Measurements from ENCODE around the gene STARD3.

The STARD3 gene

GRCh38 chr17:39600997-39601597 lies 35.8 kb upstream of the STARD3 start:
- no peak for DNase-seq (ENCODE audit: low spot score)
- Histone ChIP-seq H3K36me3 (ENCODE audit: low read depth) (no peaks in the 10 kb centered on the region), H3K4me1 (ENCODE audit: insufficient read depth, poor library complexity, severe bottlenecking) (peaks cover 7% of the 10 kb centered on the region), H3K27me3 (ENCODE audit: insufficient read depth, poor library complexity, severe bottlenecking) (peaks cover 100% of the 10 kb centered on the region), H3K4me3 (ENCODE audit: severe bottlenecking) (no peak overlapping the region), H3K9me3 (ENCODE audit: severe bottlenecking) (no peaks in the 10 kb centered on the region), H3K27ac (ENCODE audit: poor library complexity, severe bottlenecking) (no peak overlapping the region)
- TF ChIP-seq, protein P1, sequence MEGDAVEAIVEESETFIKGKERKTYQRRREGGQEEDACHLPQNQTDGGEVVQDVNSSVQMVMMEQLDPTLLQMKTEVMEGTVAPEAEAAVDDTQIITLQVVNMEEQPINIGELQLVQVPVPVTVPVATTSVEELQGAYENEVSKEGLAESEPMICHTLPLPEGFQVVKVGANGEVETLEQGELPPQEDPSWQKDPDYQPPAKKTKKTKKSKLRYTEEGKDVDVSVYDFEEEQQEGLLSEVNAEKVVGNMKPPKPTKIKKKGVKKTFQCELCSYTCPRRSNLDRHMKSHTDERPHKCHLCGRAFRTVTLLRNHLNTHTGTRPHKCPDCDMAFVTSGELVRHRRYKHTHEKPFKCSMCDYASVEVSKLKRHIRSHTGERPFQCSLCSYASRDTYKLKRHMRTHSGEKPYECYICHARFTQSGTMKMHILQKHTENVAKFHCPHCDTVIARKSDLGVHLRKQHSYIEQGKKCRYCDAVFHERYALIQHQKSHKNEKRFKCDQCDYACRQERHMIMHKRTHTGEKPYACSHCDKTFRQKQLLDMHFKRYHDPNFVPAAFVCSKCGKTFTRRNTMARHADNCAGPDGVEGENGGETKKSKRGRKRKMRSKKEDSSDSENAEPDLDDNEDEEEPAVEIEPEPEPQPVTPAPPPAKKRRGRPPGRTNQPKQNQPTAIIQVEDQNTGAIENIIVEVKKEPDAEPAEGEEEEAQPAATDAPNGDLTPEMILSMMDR (IDR thresholded peaks at IDR 0.05; ENCODE audit: poor library complexity, severe bottlenecking) = no peak
- no peak for ATAC-seq (ENCODE audit: low read depth)

DNA sequence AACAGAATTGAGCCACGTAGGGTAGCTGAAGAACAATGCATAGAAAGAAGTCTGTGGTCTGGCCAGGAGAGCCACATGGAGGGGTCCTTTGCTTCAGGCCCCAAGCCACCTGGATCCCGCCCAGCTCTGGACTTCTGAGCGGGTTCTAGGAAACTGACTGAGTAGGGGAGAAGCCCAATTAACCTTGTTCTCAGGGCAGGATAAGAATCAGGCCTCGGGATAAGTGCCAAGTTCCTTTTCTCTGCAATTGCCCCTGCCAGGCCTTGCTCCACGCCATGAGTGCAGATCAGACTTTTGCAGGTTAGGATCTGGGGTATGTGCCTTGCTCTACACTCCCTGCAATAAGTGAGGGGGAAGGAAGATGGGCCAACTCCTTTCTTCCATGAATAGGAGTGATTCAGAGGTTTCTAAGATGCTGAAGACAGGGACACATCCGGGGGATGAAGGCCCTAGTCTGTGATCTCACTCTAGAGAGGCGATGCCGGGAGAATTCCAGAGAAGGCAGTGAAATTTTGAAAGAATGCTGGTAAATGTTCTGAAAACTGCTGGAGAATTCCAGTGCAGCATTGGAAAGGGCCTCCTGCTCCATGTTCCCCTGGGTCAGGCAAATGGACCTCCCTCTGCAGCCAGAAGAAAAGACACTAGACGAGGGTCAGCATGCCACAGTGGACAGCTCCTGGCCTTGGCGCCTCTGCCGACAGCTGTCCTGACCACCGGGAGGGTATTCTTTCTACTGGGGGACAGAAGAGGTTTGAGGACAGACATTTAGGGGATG lies 35.0 kb upstream of the STARD3 start:
- Histone ChIP-seq H3K9me3 (ENCODE audit: severe bottlenecking) (no peaks in the 10 kb centered on the region), H3K27me3 (ENCODE audit: insufficient read depth, poor library complexity, severe bottlenecking) (peaks cover 100% of the 10 kb centered on the region)

GRCh38 chr17:39602533-39603303 lies 34.2 kb upstream of the STARD3 start:
- Histone ChIP-seq H3K4me1 (ENCODE audit: insufficient read depth, poor library complexity, severe bottlenecking) (peaks cover 7% of the 10 kb centered on the region), H3K27me3 (ENCODE audit: insufficient read depth, poor library complexity, severe bottlenecking) (peaks cover 100% of the 10 kb centered on the region), H3K9me3 (ENCODE audit: severe bottlenecking) (no peaks in the 10 kb centered on the region), H3K27ac (ENCODE audit: poor library complexity, severe bottlenecking) (no peak overlapping the region), H3K36me3 (ENCODE audit: low read depth) (no peaks in the 10 kb centered on the region), H3K4me3 (ENCODE audit: severe bottlenecking) (no peak overlapping the region)
- ATAC-seq (ENCODE audit: low read depth) = no peak
- DNase-seq (ENCODE audit: low spot score) = no peak
- TF ChIP-seq, protein P1 (IDR thresholded peaks at IDR 0.05; ENCODE audit: poor library complexity, severe bottlenecking) = no peak

More for the DNA sequence above, 35.0 kb upstream of the STARD3 start:
- peaks cover 7% of the 10 kb centered on the region for H3K4me1 ChIP-seq (ENCODE audit: insufficient read depth, poor library complexity, severe bottlenecking)
- no peak overlapping the region for H3K27ac ChIP-seq (ENCODE audit: poor library complexity, severe bottlenecking)
- ATAC-seq (ENCODE audit: low read depth) (no peak), DNase-seq (ENCODE audit: low spot score) (no peak)
- TF ChIP-seq, protein P1 (IDR thresholded peaks at IDR 0.05; ENCODE audit: poor library complexity, severe bottlenecking) = no peak
- no peaks in the 10 kb centered on the region for H3K36me3 ChIP-seq (ENCODE audit: low read depth)
- H3K4me3 ChIP-seq (ENCODE audit: severe bottlenecking) = no peak overlapping the region

GRCh38 chr17:39603304-39604016 lies 33.5 kb upstream of the STARD3 start:
- Histone ChIP-seq H3K27me3 (ENCODE audit: insufficient read depth, poor library complexity, severe bottlenecking) (peaks cover 100% of the 10 kb centered on the region), H3K27ac (ENCODE audit: poor library complexity, severe bottlenecking) (no peak overlapping the region), H3K4me1 (ENCODE audit: insufficient read depth, poor library complexity, severe bottlenecking) (peaks cover 7% of the 10 kb centered on the region), H3K9me3 (ENCODE audit: severe bottlenecking) (no peaks in the 10 kb centered on the region), H3K36me3 (ENCODE audit: low read depth) (no peaks in the 10 kb centered on the region), H3K4me3 (ENCODE audit: severe bottlenecking) (no peak overlapping the region)
- DNase-seq (ENCODE audit: low spot score) = no peak
- ATAC-seq (ENCODE audit: low read depth) = no peak
- TF ChIP-seq, protein P1 (IDR thresholded peaks at IDR 0.05; ENCODE audit: poor library complexity, severe bottlenecking) = no peak

All from RWPE2 (cell line).